NT2/D1 (cell line): ENCODE measurements around the gene MED12L.

ENCODE experiments used
- YY1 ChIP-seq: IDR thresholded peaks from 2 replicates; pipeline ENCODE4 v1.6.1; 2011; ENCODE audit not compliant: insufficient read length, insufficient read depth
- ZNF274 ChIP-seq: IDR thresholded peaks from 2 replicates; pipeline ENCODE4 v1.6.1; 2011; ENCODE audit warnings: mild to moderate bottlenecking, low read depth, low read length

- TF ChIP-seq ZNF274, result no peak
- TF ChIP-seq YY1, result no peak
Observed at GRCh38 chr3:151440940-151441339, 355.5 kb downstream of the MED12L start.
